AG04449 (cell line): ENCODE data around the gene PROM1.
A peak's percentile ranks its signal among the peaks of the same experiment; 100 is the strongest.

Experiments used
- CTCF ChIA-PET: fragments of 350-600 bp; formaldehyde crosslinking; extraction: SDS; loops from one replicate; lab custom pipeline; 2021; ENCODE audit warnings: antibody characterized with exemption; lab: Yijun Ruan, JAX
- POLR2A ChIA-PET: fragments of 400-600, 350-600 bp; formaldehyde crosslinking; extraction: SDS; loops from one replicate; lab custom pipeline; 2020; ENCODE audit warnings: antibody characterized with exemption, inconsistent platforms; lab: Yijun Ruan, JAX
- DNase-seq: peaks from one replicate; pipeline ENCODE4 v3.0.0-alpha.2; 2010; ENCODE audit warnings: low read depth, low spot score
- H3K4me3 ChIP-seq: 2 replicates; pipeline ENCODE4 v1.5.1; 2011; ENCODE audit warnings: low read depth, mild to moderate bottlenecking, control low read depth, low read length
- CTCF ChIP-seq: IDR thresholded peaks from one replicate; pipeline ENCODE4 v1.5.1; 2011; ENCODE audit warnings: mild to moderate bottlenecking, moderate library complexity, low read length, control low read depth, inconsistent platforms; ENCODE audit not compliant: insufficient read depth; ENCODE audit errors: missing control alignments

Gene PROM1

GRCh38 chr4:16018061-16018676 is 65.7 kb downstream of the PROM1 start:
- no peak for TF ChIP-seq CTCF
- H3K4me3 ChIP-seq: no peak overlapping the region
- ChIA-PET POLR2A (no interaction called here), CTCF (interaction anchor here (1.0 to 2.1 kb wide), 8 partner anchors 13 to 247 kb away, joined by 3 to 10 read pairs (median 4); no protein-coding TSS in a partner anchor)
- no peak for DNase-seq

GRCh38 chr4:16016536-16016935 is 67.3 kb downstream of the PROM1 start:
- no peak for DNase-seq
- POLR2A ChIA-PET: no interaction called here
- no peak for TF ChIP-seq CTCF
- no peak overlapping the region for H3K4me3 ChIP-seq
- CTCF ChIA-PET: interaction anchor here (1.0 to 2.5 kb wide), 5 partner anchors 12 to 248 kb away, joined by 3 to 7 read pairs (median 5); no protein-coding TSS in a partner anchor

GRCh38 chr4:16011173-16011572 is 72.7 kb downstream of the PROM1 start:
- H3K4me3 ChIP-seq: no peak overlapping the region
- DNase-seq: no peak
- ChIA-PET POLR2A (no interaction called here), CTCF (interaction anchor here (1.0 to 1.4 kb wide), 2 partner anchors 10 to 206 kb away, joined by 4 read pairs; no protein-coding TSS in a partner anchor)
- no peak for TF ChIP-seq CTCF

GRCh38 chr4:16009153-16009552 is 74.7 kb downstream of the PROM1 start:
- POLR2A ChIA-PET: no interaction called here
- no peak overlapping the region for H3K4me3 ChIP-seq
- CTCF ChIA-PET: interaction anchor here (1.7 kb wide), 1 partner anchor 8 kb away, joined by 3 read pairs; no protein-coding TSS in a partner anchor
- no peak for DNase-seq
- no peak for TF ChIP-seq CTCF

- ChIA-PET POLR2A (no interaction called here), CTCF (interaction anchor here (0.7 to 2.3 kb wide), 9 partner anchors 9 to 1340 kb away, joined by 3 to 15 read pairs (median 3); no protein-coding TSS in a partner anchor)
- no peak for TF ChIP-seq CTCF
- H3K4me3 ChIP-seq: no peak overlapping the region
- no peak for DNase-seq
Observed at GRCh38 chr4:16007471-16008095, 76.2 kb downstream of the PROM1 start.

GRCh38 chr4:16006771-16007446 is 76.9 kb downstream of the PROM1 start:
- ChIA-PET POLR2A (no interaction called here), CTCF (interaction anchor here (1.3 to 2.3 kb wide), 5 partner anchors 9 to 527 kb away, joined by 3 to 15 read pairs (median 7); no protein-coding TSS in a partner anchor)
- DNase-seq: peak; percentile 24
- H3K4me3 ChIP-seq: no peak overlapping the region
- TF ChIP-seq CTCF: no peak
